IPS-20b (cell line): ENCODE data around the gene TC2N.
"Not testable (repeated sequence)": the region's sequence is repeated elsewhere in the genome, so short reads cannot be mapped to it uniquely, and the experiment has no call there.

Experiments
- H3K27ac ChIP-seq: one replicate; pipeline ENCODE4 v1.5.1; 2013; ENCODE audit warnings: low read length
- H3K27me3 ChIP-seq: 2 replicates; pipeline ENCODE4 v1.6.1; 2013; ENCODE audit warnings: mild to moderate bottlenecking, low read length, inconsistent platforms; ENCODE audit not compliant: insufficient read depth
- H3K36me3 ChIP-seq: 2 replicates; pipeline ENCODE4 v1.6.1; 2013; ENCODE audit warnings: low read depth, mild to moderate bottlenecking, inconsistent platforms, low read length, moderate library complexity; ENCODE audit not compliant: insufficient read depth
- H3K4me1 ChIP-seq: 2 replicates; pipeline ENCODE4 v1.6.1; 2013; ENCODE audit warnings: mild to moderate bottlenecking, control low read depth, inconsistent platforms, low read length, moderate library complexity; ENCODE audit not compliant: insufficient read depth
- H3K4me3 ChIP-seq: 2 replicates; pipeline ENCODE4 v1.5.1; 2013; ENCODE audit warnings: mild to moderate bottlenecking, low read length, inconsistent platforms
- H3K9ac ChIP-seq: 2 replicates; pipeline ENCODE4 v1.6.1; 2013; ENCODE audit warnings: low read depth, mild to moderate bottlenecking, inconsistent platforms, low read length, moderate library complexity
- H3K9me3 ChIP-seq: 2 replicates; pipeline ENCODE4 v1.6.1; 2013; ENCODE audit warnings: mild to moderate bottlenecking, low read depth, low read length, inconsistent platforms; ENCODE audit not compliant: insufficient read depth

Gene TC2N

GRCh38 chr14:91875525-91876286, 8.4 kb upstream of the TC2N start:
- Histone ChIP-seq H3K4me1 (no peaks in the 10 kb centered on the region), H3K4me3 (no peak overlapping the region), H3K27ac (no peak overlapping the region), H3K9me3 (no peaks in the 10 kb centered on the region), H3K27me3 (no peaks in the 10 kb centered on the region), H3K9ac (no peak overlapping the region), H3K36me3 (no peaks in the 10 kb centered on the region)

DNA sequence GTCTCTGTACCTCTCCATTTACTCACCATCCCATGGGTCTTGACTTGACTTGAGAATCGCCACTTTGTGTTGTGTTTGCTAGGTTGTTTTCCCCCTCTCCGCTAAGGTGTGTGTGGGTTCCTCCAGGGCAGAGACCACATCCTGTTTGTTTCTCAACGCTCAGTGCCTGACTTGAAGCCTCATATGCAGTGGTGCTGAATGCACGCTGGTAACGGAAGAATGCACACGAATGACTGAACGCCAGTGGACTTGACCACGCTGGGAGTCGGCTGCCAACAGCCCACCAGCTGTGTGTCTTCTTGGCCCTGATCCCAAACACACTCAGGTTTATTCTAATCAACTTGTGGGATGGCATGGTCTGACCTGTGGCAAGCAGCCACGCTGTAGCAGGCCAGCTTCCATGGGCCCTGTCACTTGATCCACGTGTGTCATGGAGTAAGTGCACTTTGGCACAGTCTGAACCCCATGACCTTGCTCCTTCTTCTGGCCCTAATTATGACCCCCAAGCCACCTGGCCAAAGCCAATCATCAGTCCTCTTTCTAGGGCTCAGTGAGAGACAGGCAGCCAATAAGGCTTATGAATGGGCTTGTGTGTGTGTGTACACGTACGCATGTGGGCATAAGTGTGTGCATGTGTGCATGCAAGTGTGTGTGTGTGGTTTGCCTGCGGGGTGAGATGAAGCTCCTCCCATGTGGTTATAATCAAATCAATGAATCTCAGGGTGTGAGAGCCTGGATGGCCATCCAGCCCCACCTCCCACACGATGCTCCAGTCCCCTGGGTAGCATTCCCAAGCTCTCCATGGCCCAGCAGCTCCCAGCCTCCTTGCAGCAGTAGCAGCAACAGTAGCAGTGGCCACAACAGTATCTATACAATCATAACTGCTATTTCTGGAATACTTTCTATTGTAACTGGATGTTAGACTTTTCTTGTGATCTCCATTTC, 6.4 kb upstream of the TC2N start:
- H3K27me3 ChIP-seq: no peaks in the 10 kb centered on the region
- H3K9me3 ChIP-seq: no peaks in the 10 kb centered on the region
- no peaks in the 10 kb centered on the region for H3K36me3 ChIP-seq
- no peak overlapping the region for H3K4me3 ChIP-seq
- no peak overlapping the region for H3K27ac ChIP-seq
- peaks cover 9% of the 10 kb centered on the region; the same call in 1 of the 2 replicates for H3K4me1 ChIP-seq
- no peak overlapping the region for H3K9ac ChIP-seq

DNA sequence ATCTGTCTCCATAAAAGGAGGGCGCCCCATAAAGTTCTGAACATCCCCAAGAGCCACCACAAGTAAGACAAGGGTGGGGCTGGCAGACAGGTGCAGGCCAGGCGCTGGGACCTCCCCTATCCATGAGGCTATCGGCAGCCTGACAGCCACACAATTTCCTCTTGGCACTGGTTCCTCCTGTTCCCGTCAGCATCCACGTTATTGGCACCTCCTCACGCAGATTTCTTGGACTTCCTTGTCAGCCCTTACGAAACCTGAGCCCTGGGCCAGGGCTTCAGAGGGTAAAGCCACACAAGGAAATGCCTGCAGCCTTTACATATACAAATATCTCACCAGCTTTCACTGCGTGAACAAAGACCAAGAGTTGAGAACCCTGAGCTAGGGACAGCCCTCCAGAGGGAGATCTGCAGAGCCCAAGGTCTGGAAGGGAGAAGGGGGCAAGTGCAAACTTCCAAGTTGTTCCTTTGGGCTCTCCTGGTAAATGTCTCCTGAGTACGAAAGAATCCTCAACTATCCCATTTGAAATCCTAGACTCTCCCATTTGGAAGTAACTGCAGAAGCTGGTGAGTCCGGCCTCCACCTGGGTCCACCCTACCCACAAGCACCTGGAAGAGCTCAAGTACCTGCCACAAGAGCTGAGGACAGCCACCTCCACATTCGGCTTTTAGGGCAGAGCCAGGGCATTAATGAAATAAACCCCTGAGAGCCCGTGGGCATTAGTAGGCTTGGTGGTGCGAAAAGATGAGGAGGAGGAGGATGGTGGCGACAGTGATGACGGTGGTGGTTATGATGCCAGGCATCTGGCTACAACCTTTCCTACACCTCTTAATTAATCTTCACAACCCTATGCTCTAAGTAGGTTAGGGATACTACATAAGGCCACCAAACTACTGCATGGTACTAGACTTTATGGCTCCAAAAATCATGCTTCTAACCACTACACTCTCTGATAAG, 5.5 kb upstream of the TC2N start:
- Histone ChIP-seq H3K36me3 (no peaks in the 10 kb centered on the region), H3K4me1 (peaks cover 9% of the 10 kb centered on the region; the same call in 1 of the 2 replicates), H3K9me3 (no peaks in the 10 kb centered on the region), H3K27me3 (no peaks in the 10 kb centered on the region), H3K27ac (no peak overlapping the region), H3K4me3 (no peak overlapping the region), H3K9ac (no peak overlapping the region)

GRCh38 chr14:91872011-91872501, 4.7 kb upstream of the TC2N start:
- Histone ChIP-seq H3K4me3 (no peak overlapping the region), H3K9me3 (no peaks in the 10 kb centered on the region), H3K36me3 (no peaks in the 10 kb centered on the region), H3K9ac (no peak overlapping the region), H3K27ac (no peak overlapping the region), H3K4me1 (peaks cover 9% of the 10 kb centered on the region; the same call in 1 of the 2 replicates), H3K27me3 (no peaks in the 10 kb centered on the region)

DNA sequence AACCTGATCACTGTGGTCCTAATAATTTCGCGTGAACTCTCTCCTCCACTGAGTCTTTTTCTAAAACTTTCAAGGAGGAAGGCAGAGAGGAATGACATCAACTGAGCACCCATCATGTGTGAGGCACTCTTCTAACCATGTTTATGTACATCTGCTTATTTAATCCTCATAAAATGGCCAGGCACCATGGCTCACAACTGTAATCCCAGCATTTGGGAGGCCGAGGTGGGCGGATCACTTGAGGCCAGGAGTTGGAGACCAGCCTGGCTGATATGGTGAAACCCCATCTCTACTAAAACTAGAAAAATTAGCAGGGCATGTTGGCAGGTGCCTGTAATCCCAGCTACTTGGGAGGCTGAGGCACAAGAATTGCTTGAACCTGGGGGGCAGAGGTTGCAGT, 4.1 kb upstream of the TC2N start:
- not testable (repeated sequence) for H3K27me3 ChIP-seq, H3K9me3 ChIP-seq, H3K27ac ChIP-seq, H3K4me3 ChIP-seq, H3K36me3 ChIP-seq, H3K4me1 ChIP-seq, H3K9ac ChIP-seq

- Histone ChIP-seq H3K36me3 (no peaks in the 10 kb centered on the region), H3K9me3 (no peaks in the 10 kb centered on the region), H3K4me3 (no peak overlapping the region), H3K4me1 (peaks cover 9% of the 10 kb centered on the region; the same call in 1 of the 2 replicates), H3K9ac (no peak overlapping the region), H3K27me3 (no peaks in the 10 kb centered on the region), H3K27ac (no peak overlapping the region)
Measured at GRCh38 chr14:91870890-91871289, 3.6 kb upstream of the TC2N start.

DNA sequence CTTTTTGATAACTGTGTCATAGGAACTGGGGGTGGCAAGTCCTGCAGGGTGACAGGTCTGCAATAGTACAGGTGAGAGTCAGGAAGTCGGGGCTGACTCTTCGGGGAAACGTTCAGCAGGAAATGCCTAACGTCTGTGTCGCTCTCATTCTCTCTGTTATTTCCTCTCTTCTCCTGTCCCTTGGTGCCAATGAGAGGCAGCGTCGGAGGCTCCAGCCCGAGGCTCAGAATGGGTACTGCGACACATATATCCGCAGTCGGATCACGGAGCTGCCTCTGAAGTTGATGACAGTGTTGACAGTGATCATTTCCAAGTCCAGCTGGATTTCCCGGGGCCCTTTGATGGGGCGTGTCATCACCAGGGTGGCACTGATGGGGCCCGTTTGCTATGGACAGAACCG, 2.7 kb upstream of the TC2N start:
- H3K36me3 ChIP-seq: no peaks in the 10 kb centered on the region
- H3K9me3 ChIP-seq: no peaks in the 10 kb centered on the region
- H3K27me3 ChIP-seq: no peaks in the 10 kb centered on the region
- no peak overlapping the region for H3K9ac ChIP-seq
- peaks cover 9% of the 10 kb centered on the region; the same call in 1 of the 2 replicates for H3K4me1 ChIP-seq
- no peak overlapping the region for H3K27ac ChIP-seq
- H3K4me3 ChIP-seq: no peak overlapping the region

DNA sequence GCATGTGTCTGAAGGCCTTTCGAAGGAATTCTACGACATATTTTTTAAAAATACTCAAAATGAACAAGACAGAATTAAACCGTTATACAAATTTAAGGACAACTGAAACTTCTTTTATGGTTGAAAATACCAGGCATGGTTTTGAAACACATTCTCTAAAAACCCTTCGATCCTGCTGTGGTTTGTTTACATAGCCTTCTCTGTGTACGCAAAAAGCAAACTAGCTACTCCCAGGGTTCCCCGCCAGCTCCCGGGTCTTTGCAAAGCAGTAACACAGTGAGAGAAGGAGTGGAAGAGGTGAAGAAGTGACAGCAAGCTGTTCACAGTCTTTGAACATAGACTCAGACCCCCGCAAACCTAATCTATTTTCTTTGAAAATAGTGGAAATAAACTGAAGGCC, 2.2 kb upstream of the TC2N start:
- H3K27me3 ChIP-seq: no peaks in the 10 kb centered on the region
- H3K4me3 ChIP-seq: no peak overlapping the region
- H3K36me3 ChIP-seq: no peaks in the 10 kb centered on the region
- no peaks in the 10 kb centered on the region for H3K9me3 ChIP-seq
- no peak overlapping the region for H3K9ac ChIP-seq
- H3K27ac ChIP-seq: no peak overlapping the region
- H3K4me1 ChIP-seq: peaks cover 9% of the 10 kb centered on the region; the same call in 1 of the 2 replicates

DNA sequence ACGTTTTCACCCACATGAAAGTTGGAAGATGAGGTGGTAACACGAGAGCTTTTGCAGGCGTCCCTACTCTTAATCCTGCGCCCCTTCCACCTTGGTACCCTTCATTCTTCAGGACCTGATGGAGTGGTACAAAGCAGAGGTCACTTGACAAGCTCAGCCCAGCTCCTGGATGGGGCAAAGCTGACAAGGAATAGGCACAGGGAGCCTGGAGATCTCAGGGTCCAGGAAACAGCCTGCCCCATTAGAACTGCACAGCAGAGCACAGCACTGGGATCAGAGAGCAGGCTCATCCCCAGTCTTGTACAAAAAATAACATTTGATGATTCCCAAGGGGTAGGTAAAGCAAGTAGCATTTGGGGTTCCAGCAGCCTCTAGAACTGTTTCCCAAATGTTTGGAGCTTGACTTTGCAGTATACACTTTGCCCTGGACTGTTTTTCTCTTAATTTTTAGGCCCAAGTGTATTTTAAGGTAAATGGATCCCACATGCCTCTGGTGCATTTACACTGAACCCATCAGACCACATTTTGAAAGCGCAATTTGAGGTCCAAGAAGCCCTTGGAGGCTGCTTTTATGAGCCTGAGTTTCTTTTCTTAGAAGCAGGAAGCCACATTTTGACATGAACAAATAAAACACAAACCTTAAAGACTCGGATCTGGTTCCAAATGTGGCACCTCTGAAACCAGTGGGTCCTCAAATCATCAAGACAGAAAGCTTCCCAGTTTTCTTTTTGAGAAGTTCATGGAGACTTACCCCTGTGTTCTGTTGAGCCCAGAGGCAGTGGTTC, 633 bp downstream of the TC2N start:
- Histone ChIP-seq H3K36me3 (no peaks in the 10 kb centered on the region), H3K27me3 (no peaks in the 10 kb centered on the region), H3K9ac (no peak overlapping the region), H3K4me1 (peaks cover 9% of the 10 kb centered on the region; the same call in 1 of the 2 replicates), H3K4me3 (no peak overlapping the region), H3K9me3 (no peaks in the 10 kb centered on the region), H3K27ac (no peak overlapping the region)

- H3K36me3 ChIP-seq: no peaks in the 10 kb centered on the region
- no peak overlapping the region for H3K4me3 ChIP-seq
- no peaks in the 10 kb centered on the region for H3K27me3 ChIP-seq
- H3K9ac ChIP-seq: no peak overlapping the region
- H3K4me1 ChIP-seq: peaks cover 9% of the 10 kb centered on the region; the same call in 1 of the 2 replicates
- no peak overlapping the region for H3K27ac ChIP-seq
- H3K9me3 ChIP-seq: no peaks in the 10 kb centered on the region
Measured at GRCh38 chr14:91866061-91866460, 1.3 kb downstream of the TC2N start.
